ENCODE measurements around the gene CAMTA1.

Gene CAMTA1

DNA sequence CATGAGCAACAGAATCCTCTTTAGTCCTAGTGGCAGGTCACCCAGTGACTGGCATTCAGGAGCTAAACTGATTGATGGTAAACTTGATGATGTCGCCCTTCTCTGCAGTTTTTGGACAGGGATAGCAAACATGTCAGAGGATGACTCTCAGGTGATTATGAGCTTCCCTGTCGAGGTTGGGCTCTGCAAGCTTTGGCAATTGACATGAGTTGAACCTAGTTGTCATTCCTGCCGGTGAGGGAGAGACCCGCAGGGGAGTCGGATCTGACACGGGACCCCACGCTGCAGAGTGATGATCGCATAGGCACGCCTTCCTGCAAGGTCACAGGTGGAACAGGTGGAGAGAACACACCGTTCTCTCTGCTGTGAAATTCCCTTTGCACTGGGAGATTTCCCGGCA is 547.8 kb downstream of the CAMTA1 start:
- TF ChIP-seq ZNF565 (CRISPR knock-in tag; conservative IDR thresholded peaks at IDR 0.05; ENCODE audit: low read depth), result no peak
- TF ChIP-seq, protein P1, sequence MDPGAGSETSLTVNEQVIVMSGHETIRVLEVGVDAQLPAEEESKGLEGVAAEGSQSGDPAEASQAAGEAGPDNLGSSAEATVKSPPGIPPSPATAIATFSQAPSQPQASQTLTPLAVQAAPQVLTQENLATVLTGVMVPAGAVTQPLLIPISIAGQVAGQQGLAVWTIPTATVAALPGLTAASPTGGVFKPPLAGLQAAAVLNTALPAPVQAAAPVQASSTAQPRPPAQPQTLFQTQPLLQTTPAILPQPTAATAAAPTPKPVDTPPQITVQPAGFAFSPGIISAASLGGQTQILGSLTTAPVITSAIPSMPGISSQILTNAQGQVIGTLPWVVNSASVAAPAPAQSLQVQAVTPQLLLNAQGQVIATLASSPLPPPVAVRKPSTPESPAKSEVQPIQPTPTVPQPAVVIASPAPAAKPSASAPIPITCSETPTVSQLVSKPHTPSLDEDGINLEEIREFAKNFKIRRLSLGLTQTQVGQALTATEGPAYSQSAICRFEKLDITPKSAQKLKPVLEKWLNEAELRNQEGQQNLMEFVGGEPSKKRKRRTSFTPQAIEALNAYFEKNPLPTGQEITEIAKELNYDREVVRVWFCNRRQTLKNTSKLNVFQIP (CRISPR knock-in tag; IDR thresholded peaks at IDR 0.05; ENCODE audit: borderline replicate concordance, low read depth), result no peak
- no peak for TF ChIP-seq ZFP3 (CRISPR knock-in tag; IDR thresholded peaks at IDR 0.05)
- no peak for TF ChIP-seq TCF4 (CRISPR knock-in tag; IDR thresholded peaks at IDR 0.05; ENCODE audit: borderline replicate concordance)
- TF ChIP-seq ZNF8 (CRISPR knock-in tag; IDR thresholded peaks at IDR 0.05), result no peak
- no peak for TF ChIP-seq RARB (CRISPR knock-in tag; IDR thresholded peaks at IDR 0.05)
- TF ChIP-seq GLIS3 (CRISPR knock-in tag; IDR thresholded peaks at IDR 0.05), result no peak
- ATAC-seq, result no peak

DNA sequence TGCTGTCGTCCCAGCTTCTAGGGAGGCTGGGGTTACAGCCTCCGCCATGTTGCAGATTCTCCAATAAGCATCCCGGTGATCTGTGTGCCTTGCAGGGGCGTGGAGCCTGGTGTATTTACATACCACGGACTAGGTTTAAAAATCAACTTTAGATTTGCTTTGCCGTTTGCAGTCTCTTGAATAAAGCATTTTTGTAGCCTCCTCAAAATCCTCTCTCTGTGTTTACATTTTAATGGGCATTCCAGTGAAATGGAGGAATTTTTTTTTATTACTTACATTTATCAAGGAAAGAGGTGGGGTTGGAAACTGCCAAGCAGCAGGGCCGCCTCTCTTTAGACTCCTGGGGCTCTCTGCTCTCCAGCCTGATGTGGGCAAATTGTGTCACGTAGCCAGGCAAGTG is 548.4 kb downstream of the CAMTA1 start:
- ATAC-seq, result no peak
- TF ChIP-seq ZFP30 (CRISPR knock-in tag; IDR thresholded peaks at IDR 0.05) (no peak), CSDC2 (CRISPR knock-in tag; IDR thresholded peaks at IDR 0.05) (no peak), ARNTL (CRISPR knock-in tag; IDR thresholded peaks at IDR 0.05; ENCODE audit: borderline replicate concordance, low read depth) (no peak), RARB (CRISPR knock-in tag; IDR thresholded peaks at IDR 0.05) (no peak)
- TF ChIP-seq, protein P2, sequence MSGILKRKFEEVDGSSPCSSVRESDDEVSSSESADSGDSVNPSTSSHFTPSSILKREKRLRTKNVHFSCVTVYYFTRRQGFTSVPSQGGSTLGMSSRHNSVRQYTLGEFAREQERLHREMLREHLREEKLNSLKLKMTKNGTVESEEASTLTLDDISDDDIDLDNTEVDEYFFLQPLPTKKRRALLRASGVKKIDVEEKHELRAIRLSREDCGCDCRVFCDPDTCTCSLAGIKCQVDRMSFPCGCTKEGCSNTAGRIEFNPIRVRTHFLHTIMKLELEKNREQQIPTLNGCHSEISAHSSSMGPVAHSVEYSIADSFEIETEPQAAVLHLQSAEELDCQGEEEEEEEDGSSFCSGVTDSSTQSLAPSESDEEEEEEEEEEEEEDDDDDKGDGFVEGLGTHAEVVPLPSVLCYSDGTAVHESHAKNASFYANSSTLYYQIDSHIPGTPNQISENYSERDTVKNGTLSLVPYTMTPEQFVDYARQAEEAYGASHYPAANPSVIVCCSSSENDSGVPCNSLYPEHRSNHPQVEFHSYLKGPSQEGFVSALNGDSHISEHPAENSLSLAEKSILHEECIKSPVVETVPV (CRISPR knock-in tag; IDR thresholded peaks at IDR 0.05), result no peak
- TF ChIP-seq, protein P3, sequence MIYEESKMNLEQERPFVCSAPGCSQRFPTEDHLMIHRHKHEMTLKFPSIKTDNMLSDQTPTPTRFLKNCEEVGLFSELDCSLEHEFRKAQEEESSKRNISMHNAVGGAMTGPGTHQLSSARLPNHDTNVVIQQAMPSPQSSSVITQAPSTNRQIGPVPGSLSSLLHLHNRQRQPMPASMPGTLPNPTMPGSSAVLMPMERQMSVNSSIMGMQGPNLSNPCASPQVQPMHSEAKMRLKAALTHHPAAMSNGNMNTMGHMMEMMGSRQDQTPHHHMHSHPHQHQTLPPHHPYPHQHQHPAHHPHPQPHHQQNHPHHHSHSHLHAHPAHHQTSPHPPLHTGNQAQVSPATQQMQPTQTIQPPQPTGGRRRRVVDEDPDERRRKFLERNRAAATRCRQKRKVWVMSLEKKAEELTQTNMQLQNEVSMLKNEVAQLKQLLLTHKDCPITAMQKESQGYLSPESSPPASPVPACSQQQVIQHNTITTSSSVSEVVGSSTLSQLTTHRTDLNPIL (CRISPR knock-in tag; IDR thresholded peaks at IDR 0.05; ENCODE audit: low read depth), result no peak

DNA sequence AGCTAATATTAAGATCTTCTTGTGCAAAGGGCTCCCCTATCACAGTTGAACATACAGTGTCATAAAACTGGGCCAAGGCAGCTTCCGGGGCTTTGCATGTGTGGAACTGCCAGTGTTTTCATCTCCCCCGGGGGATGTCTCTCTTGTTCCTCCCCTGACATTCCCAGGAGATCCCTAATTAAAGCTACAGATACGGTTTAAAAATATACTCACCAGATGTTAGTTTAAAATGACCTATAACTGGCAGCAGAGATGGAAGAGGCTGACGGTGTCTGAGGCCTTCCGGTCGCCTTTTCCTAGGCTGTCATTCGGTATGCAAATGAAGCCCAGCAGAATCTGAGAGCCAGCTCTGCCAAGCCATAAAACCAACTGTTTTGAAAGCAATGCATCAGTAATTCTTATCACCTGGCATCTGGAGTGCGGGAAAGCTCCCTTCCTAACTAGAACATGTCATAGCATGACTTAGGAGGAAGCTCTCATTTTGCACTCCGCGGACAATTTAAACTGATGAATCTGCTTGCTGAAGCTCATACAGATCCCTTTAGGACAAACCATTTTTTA is 549.3 kb downstream of the CAMTA1 start:
- peak; percentile 51 for ATAC-seq

DNA sequence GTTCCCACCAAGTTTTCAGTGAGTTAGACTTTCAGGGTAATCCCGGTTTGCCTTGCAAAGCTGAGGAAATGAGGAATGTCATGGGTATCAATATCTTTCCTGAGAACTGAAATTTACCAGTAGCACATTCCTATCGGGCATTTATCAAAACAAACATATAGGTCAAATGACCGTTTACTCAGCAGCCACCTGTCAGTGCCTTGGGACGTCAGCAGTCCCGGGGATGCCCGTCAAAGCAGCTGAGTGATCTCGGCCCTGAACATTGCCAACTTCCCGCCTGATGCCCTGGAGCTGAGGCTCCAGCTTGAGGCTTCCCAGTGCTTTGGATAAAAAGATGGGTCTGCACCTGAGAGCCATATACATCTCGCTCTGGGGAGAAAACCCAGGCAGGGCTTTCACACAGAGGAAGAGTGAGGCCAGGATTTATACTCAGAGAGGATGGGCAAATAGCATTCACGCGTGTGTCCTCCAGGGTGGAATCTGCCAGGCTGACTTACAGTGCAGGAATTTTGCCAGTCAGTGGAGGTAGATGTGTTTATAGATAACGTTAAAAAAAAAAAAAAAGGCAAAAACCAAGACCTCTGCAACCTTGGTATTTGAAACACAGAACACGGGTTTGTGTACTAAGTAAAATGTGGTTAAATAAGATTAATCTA is 550.1 kb downstream of the CAMTA1 start:
- peak; percentile 61 for ATAC-seq
- TF ChIP-seq, protein P1 (CRISPR knock-in tag; IDR thresholded peaks at IDR 0.05; ENCODE audit: borderline replicate concordance, low read depth), result no peak
- no peak for TF ChIP-seq PPARA (CRISPR knock-in tag; IDR thresholded peaks at IDR 0.05; ENCODE audit: borderline replicate concordance)
- TF ChIP-seq CSDC2 (CRISPR knock-in tag; IDR thresholded peaks at IDR 0.05), result no peak
- no peak for TF ChIP-seq BACH2 (CRISPR knock-in tag; IDR thresholded peaks at IDR 0.05; ENCODE audit: borderline replicate concordance)
- TF ChIP-seq, protein P4, sequence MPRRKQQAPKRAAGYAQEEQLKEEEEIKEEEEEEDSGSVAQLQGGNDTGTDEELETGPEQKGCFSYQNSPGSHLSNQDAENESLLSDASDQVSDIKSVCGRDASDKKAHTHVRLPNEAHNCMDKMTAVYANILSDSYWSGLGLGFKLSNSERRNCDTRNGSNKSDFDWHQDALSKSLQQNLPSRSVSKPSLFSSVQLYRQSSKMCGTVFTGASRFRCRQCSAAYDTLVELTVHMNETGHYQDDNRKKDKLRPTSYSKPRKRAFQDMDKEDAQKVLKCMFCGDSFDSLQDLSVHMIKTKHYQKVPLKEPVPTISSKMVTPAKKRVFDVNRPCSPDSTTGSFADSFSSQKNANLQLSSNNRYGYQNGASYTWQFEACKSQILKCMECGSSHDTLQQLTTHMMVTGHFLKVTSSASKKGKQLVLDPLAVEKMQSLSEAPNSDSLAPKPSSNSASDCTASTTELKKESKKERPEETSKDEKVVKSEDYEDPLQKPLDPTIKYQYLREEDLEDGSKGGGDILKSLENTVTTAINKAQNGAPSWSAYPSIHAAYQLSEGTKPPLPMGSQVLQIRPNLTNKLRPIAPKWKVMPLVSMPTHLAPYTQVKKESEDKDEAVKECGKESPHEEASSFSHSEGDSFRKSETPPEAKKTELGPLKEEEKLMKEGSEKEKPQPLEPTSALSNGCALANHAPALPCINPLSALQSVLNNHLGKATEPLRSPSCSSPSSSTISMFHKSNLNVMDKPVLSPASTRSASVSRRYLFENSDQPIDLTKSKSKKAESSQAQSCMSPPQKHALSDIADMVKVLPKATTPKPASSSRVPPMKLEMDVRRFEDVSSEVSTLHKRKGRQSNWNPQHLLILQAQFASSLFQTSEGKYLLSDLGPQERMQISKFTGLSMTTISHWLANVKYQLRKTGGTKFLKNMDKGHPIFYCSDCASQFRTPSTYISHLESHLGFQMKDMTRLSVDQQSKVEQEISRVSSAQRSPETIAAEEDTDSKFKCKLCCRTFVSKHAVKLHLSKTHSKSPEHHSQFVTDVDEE (CRISPR knock-in tag; IDR thresholded peaks at IDR 0.05), result no peak
- TF ChIP-seq ZNF70 (CRISPR knock-in tag; IDR thresholded peaks at IDR 0.05), result no peak
- no peak for TF ChIP-seq TOX (CRISPR knock-in tag; IDR thresholded peaks at IDR 0.05; ENCODE audit: borderline replicate concordance)

More for the DNA sequence above, 549.3 kb downstream of the CAMTA1 start:
- 0 out of 2 replicates have a peak, but pooled peaks have one; percentile 17 for TF ChIP-seq ZNF70 (CRISPR knock-in tag; IDR thresholded peaks at IDR 0.05)
- TF ChIP-seq, protein P4 (CRISPR knock-in tag; IDR thresholded peaks at IDR 0.05), result peak; percentile 40; the same call in 1 of the 2 replicates
- no peak for TF ChIP-seq OSR1 (CRISPR knock-in tag; IDR thresholded peaks at IDR 0.05)
- TF ChIP-seq, protein P1 (CRISPR knock-in tag; IDR thresholded peaks at IDR 0.05; ENCODE audit: borderline replicate concordance, low read depth), result no peak
- peak; percentile 70; the same call in 1 of the 2 replicates for TF ChIP-seq TCF4 (CRISPR knock-in tag; IDR thresholded peaks at IDR 0.05; ENCODE audit: borderline replicate concordance)
